HFF-Myc (cell line): ENCODE results near the gene FAM131C.

ENCODE experiments used
- DNase-seq: peaks from one replicate; pipeline ENCODE4 v3.0.0-alpha.2; 2011; ENCODE audit warnings: low read depth; ENCODE audit errors: extremely low read depth
- H3K4me3 ChIP-seq: replicated peaks from 2 replicates; pipeline ENCODE4 v1.5.1; 2011; ENCODE audit warnings: low read depth, mild to moderate bottlenecking, control low read depth, low read length
- TF ChIP-seq, protein P1 (sequence below): IDR thresholded peaks from 2 replicates; pipeline ENCODE4 v1.5.1; 2012; ENCODE audit warnings: mild to moderate bottlenecking, low read depth, low read length, control low read depth; ENCODE audit errors: missing control alignments

Gene FAM131C

DNA sequence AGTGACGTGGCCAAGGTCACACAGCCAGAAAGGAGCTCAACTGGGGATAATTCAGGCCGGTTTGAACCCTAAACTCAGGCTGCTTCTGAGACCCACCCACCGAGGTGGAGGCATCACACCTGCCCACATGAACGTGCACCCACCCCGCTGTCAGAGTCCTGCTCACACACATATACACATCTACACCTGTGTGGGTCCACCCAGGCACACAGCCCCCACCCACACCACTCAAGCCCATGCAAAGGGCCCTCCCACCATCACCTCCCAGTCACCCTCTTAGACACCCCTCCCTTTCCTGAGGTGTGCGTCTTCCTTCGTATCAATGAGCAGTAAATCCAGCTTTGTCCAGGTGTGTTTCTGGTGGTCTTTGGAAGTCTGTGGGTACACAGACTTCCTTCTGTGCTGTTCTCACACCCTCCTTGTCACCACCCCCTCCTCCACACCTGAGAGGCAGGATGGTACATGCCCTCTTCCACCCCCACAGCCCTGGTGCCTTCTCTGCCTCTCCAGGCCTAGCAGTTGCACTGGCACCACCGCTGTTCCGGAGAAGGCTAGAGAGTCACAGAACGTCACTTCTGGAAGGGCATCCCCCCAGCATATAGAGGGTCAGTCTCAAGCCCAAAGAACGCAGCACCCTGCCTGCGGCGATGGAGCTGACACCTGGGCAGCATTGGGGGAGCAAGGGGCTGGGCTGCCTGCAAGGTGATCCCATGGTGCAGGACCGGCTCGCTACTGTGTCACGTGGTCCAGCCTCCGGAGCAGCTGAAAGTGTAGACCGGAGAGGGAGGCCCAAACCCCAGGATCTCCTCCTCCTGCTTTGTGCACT is 18.9 kb upstream of the FAM131C start:
- DNase-seq = no peak
- TF ChIP-seq, protein P1, sequence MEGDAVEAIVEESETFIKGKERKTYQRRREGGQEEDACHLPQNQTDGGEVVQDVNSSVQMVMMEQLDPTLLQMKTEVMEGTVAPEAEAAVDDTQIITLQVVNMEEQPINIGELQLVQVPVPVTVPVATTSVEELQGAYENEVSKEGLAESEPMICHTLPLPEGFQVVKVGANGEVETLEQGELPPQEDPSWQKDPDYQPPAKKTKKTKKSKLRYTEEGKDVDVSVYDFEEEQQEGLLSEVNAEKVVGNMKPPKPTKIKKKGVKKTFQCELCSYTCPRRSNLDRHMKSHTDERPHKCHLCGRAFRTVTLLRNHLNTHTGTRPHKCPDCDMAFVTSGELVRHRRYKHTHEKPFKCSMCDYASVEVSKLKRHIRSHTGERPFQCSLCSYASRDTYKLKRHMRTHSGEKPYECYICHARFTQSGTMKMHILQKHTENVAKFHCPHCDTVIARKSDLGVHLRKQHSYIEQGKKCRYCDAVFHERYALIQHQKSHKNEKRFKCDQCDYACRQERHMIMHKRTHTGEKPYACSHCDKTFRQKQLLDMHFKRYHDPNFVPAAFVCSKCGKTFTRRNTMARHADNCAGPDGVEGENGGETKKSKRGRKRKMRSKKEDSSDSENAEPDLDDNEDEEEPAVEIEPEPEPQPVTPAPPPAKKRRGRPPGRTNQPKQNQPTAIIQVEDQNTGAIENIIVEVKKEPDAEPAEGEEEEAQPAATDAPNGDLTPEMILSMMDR = no peak
- no peak overlapping the region for H3K4me3 ChIP-seq

DNA sequence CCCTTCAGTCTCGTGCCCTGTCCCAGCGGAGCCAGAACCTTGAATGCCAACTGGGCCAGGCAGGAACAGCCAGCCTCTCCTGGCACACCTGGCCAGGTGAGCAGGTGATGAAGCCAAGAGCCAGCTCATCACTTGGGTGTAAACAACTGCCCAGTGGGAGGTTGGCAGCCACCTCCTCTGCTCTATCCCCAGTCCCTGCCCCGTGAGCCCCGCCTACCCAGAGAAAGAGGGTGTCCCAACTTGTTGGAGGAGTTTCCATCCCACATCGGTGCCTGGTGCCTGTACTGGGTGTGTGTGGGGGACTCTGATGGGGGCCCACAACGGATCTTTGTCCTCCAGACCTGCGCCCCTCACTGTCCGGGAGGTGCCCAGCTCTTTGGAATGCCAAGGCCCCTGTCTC is 17.8 kb upstream of the FAM131C start:
- H3K4me3 ChIP-seq = no peak overlapping the region
- TF ChIP-seq, protein P1 = no peak
- no peak for DNase-seq

DNA sequence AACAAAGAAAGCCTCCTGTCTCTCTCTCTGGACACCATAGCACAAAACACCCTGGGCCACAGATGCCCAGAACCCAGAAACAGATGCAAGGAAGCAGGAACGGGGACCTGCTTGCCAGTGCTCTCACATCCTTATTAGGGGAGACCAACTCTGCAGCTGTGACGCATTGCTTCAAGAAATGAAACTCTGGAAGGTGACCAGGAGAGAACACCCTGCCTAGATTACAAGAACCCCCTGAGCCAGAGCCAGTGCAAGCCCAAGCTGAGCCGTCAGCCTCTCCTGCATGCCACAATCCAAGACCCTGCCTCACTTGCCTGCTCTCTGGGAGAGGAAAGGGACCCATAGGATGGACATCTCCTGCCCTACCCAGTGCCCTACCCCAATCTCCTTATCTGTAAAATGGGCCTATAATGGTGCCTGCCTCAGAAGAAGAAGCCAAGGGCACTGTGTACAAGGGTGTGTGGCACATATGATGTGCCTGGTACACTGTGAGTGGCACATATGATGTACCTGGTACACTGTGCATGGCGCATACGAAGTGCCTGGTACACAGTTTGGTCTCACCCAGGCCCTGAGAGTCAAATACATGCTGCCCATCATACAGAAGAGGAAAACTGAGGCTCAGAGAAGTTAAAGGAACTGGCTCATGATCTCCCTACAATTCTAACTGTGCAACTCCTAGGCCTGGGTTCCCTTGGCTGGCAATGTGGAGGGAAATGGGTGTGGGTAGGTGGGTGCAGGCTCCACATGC is 16.8 kb upstream of the FAM131C start:
- DNase-seq = no peak
- TF ChIP-seq, protein P1 = no peak
- no peak overlapping the region for H3K4me3 ChIP-seq

DNA sequence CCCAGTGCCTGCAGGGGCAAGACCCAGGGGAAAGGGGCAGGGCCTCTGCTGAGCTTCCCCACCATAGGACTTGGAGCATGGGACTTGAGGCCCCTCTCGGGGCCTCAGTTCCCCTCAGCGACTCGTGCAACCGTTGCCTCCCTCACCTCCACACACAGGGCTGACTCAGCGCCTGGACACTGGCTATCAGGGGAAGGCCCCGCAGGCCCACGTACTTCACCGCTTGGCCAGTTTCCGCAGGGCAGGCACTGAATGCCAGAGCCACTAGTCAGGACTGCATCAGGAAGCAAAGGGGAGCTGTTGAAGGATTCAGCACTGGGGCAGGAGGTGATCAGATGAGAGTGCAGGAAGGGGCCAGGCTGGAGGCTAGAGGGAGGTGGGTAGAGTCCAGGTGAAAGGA is 15.5 kb upstream of the FAM131C start:
- no peak for DNase-seq
- TF ChIP-seq, protein P1 = no peak
- H3K4me3 ChIP-seq = no peak overlapping the region

DNA sequence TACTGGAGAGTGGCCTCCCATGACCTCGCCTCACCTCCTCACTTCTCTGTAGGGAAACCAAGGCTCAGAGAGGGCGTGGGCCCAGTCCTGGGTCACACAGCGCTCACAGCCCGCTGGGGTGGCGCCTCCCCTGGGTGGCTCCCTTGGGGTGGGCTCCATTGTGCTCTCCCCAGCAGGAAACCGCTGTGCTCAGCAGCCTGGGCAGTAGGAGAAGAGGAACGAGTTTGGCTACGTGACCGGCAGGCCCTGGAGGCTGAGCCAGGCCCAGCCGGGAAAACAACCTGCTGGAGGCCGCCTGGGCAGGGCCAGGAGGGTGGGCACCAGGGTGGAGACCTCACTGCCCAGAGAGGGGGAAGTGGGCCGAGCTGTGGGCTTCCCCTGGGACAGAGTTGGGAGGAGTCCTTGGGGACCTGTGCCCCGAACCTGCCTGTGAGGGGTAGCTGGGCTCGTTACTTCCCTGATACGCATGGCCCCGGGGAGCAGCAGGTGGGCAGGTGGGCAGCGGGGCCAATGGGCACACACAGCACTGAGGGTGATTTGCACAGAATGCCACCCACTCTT is 15.0 kb upstream of the FAM131C start:
- H3K4me3 ChIP-seq = no peak overlapping the region
- no peak for DNase-seq
- TF ChIP-seq, protein P1 = no peak

DNA sequence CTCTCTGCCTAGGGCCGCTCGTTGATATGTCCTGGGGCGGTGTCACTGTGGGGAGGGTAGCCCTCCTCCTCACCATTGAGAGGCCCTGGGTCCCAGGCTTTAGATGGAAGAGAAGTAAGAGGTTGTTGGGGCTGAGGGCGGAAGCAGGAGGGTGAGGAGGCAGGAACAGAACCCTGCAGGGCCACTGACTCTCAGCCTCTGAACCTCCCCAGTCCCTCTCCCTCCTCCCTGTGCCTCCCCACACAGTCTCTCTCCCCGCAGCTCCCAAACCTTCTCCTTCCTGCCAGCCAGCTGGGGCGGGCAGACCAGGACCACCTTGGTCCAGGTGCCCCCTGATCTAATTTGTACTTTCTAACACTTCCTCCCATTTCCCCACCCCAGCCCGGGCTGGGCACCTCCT is 14.3 kb upstream of the FAM131C start:
- no peak for DNase-seq
- TF ChIP-seq, protein P1 = no peak
- no peak overlapping the region for H3K4me3 ChIP-seq
